ENCODE data around the gene DSG1. TPM values are rescaled to one million over a fixed set of nuclear protein-coding genes. Genes with fewer than 3 reads are reported as not detected.

Gene DSG1
- total and polyA plus RNA-seq, 4 donors = not detected

DNA sequence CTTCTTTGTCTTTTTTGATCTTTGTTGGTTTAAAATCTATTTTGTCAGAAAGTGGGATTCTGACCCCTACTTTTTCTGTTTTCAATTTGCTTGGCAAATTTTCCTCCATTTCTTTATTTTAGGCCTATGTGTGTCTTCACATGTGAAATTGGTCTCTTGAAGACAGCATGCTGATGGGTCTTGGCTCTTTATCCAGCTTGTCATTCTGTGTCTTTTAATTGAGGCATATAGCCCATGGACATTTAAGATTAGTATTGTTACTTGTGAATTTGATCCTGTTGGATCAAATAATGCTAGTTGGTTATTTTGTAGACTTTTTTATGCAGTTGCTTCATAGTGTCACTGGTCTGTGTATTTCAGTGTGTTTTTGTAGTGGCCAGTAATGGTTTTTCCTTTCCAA lies 26.3 kb upstream of the DSG1 start:
- no peak overlapping the region for H3K4me3 ChIP-seq
- no peak for ATAC-seq (ENCODE audit: insufficient read depth, low FRiP score)

DNA sequence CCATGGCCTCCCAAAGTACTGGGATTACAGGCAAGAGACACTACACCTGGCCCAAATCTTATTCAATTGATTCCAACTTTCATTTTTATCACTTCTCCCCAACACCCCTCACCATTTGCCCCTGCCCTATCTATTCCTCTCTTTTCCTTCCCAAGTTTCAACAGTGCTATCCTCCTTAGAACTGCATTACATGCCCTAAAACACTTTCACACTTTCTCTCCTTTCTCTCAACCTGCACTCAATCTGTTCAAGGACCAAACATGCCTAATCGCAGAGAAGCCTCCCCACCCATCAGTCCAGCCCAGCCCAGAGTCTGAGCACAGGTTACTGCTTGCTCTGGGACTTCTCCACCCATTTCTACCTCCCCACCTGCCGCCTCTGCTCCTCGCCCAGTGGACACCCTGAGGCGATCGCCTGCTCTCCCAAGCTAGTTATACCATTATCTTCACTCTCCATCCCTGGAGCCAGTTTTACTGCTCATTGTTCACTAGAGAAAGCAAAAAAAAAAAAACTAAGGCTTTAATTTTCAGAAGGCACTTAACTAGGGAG lies 23.7 kb upstream of the DSG1 start:
- no peaks in the 10 kb centered on the region for H3K4me1 ChIP-seq (ENCODE audit: control insufficient read depth in 5 of 5, insufficient read depth in 5 of 5, low read length in 5 of 5)
- DNase-seq (no peak), ATAC-seq (ENCODE audit: insufficient read depth, low FRiP score) (no peak)
- H3K36me3 ChIP-seq (ENCODE audit: control insufficient read depth in 4 of 4, insufficient read depth in 4 of 4, low read length in 4 of 4) = no peaks in the 10 kb centered on the region
- H3K27ac ChIP-seq (ENCODE audit: low read depth in 1 of 2, low read length in 1 of 2) = no peak overlapping the region
- H3K27me3 ChIP-seq (ENCODE audit: control insufficient read depth in 3 of 3, insufficient read depth in 3 of 3, low read length in 2 of 3) = no peaks in the 10 kb centered on the region
- no peak overlapping the region for H3K9ac ChIP-seq (ENCODE audit: insufficient read depth in 1 of 2, low read length in 2 of 2)
- 87 to 91% methylated on average over 5 of the region's 5 CpGs for WGBS, 2 donors
- H3K4me3 ChIP-seq = no peak overlapping the region
- peaks cover 0 to 9% (median 3%) of the 10 kb centered on the region in 4 donors for H3K9me3 ChIP-seq (ENCODE audit: control insufficient read depth in 4 of 4, insufficient read depth in 3 of 4, low read length in 3 of 4)
- TF ChIP-seq, protein P1, sequence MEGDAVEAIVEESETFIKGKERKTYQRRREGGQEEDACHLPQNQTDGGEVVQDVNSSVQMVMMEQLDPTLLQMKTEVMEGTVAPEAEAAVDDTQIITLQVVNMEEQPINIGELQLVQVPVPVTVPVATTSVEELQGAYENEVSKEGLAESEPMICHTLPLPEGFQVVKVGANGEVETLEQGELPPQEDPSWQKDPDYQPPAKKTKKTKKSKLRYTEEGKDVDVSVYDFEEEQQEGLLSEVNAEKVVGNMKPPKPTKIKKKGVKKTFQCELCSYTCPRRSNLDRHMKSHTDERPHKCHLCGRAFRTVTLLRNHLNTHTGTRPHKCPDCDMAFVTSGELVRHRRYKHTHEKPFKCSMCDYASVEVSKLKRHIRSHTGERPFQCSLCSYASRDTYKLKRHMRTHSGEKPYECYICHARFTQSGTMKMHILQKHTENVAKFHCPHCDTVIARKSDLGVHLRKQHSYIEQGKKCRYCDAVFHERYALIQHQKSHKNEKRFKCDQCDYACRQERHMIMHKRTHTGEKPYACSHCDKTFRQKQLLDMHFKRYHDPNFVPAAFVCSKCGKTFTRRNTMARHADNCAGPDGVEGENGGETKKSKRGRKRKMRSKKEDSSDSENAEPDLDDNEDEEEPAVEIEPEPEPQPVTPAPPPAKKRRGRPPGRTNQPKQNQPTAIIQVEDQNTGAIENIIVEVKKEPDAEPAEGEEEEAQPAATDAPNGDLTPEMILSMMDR (IDR thresholded peaks at IDR 0.05; ENCODE audit: control extremely low read depth, extremely low read depth) = no peak

More for the DNA sequence above, 26.3 kb upstream of the DSG1 start:
- no peaks in the 10 kb centered on the region for H3K4me1 ChIP-seq (ENCODE audit: control insufficient read depth in 5 of 5, insufficient read depth in 5 of 5, low read length in 5 of 5)
- no peaks in the 10 kb centered on the region for H3K27me3 ChIP-seq (ENCODE audit: control insufficient read depth in 3 of 3, insufficient read depth in 3 of 3, low read length in 2 of 3)
- H3K9me3 ChIP-seq (ENCODE audit: control insufficient read depth in 4 of 4, insufficient read depth in 3 of 4, low read length in 3 of 4) = peaks cover 0 to 9% (median 2%) of the 10 kb centered on the region in 4 donors
- TF ChIP-seq, protein P1 (IDR thresholded peaks at IDR 0.05; ENCODE audit: control extremely low read depth, extremely low read depth) = no peak
- H3K9ac ChIP-seq (ENCODE audit: insufficient read depth in 1 of 2, low read length in 2 of 2) = no peak overlapping the region
- H3K27ac ChIP-seq (ENCODE audit: low read depth in 1 of 2, low read length in 1 of 2) = no peak overlapping the region
- DNase-seq = no peak
- H3K36me3 ChIP-seq (ENCODE audit: control insufficient read depth in 4 of 4, insufficient read depth in 4 of 4, low read length in 4 of 4) = no peaks in the 10 kb centered on the region

DNA sequence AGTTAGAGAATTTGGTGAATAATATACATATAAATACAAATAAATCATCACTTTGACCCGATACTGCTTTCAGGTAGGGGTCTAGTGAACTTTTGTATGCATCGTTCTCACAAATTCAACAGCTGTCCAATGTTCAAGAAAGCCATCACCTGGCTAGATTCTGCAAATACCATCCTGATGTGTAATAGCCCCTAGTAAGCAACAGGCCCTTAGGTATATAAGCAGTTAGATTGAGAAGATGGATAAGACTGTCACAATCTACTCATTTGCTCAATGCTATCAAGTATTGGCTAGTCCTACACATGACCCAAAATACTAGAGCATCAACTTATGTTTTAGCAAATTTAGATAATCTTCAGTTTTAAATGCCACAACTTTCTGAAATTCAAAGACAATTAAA lies 20.7 kb upstream of the DSG1 start:
- Histone ChIP-seq H3K9me3 (ENCODE audit: control insufficient read depth in 4 of 4, insufficient read depth in 3 of 4, low read length in 3 of 4) (peaks cover 0 to 2% (median under 1%) of the 10 kb centered on the region in 4 donors), H3K36me3 (ENCODE audit: control insufficient read depth in 4 of 4, insufficient read depth in 4 of 4, low read length in 4 of 4) (no peaks in the 10 kb centered on the region), H3K27ac (ENCODE audit: low read depth in 1 of 2, low read length in 1 of 2) (no peak overlapping the region), H3K9ac (ENCODE audit: insufficient read depth in 1 of 2, low read length in 2 of 2) (no peak overlapping the region), H3K27me3 (ENCODE audit: control insufficient read depth in 3 of 3, insufficient read depth in 3 of 3, low read length in 2 of 3) (no peaks in the 10 kb centered on the region), H3K4me3 (no peak overlapping the region), H3K4me1 (ENCODE audit: control insufficient read depth in 5 of 5, insufficient read depth in 5 of 5, low read length in 5 of 5) (peaks cover 0 to 2% (median 0%) of the 10 kb centered on the region in 5 donors)
- 90 to 97% methylated on average over 2 of the region's 2 CpGs for WGBS, 2 donors
- TF ChIP-seq, protein P1 (IDR thresholded peaks at IDR 0.05; ENCODE audit: control extremely low read depth, extremely low read depth) = no peak
- no peak for ATAC-seq (ENCODE audit: insufficient read depth, low FRiP score)
- no peak for DNase-seq

DNA sequence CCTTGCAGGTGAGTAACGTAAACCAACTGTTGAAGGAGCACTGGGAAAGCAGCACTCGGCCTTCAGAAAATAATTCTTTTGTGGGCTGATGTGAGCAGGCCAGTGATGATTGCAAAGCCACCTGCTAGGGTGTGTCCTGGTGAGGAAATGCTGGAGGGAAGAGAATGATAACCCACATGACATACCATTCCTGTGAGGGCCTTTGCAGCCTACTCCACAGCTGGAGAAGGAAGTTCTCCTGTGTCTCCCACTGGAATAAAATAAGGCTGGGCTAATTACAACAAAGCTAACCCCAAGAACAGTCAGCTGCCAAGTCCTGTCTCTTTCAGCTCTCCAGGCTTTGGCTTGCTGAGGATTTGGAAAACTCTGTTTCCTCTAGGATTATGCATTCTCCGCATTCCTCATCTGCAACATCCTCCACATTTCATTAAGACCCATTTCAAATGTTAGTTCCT lies 16.7 kb upstream of the DSG1 start:
- DNase-seq = peak in 2 of 3 donors; percentile 3 to 8

More for the DNA sequence above, 16.7 kb upstream of the DSG1 start:
- H3K9me3 ChIP-seq (ENCODE audit: control insufficient read depth in 4 of 4, insufficient read depth in 3 of 4, low read length in 3 of 4) = peaks cover 0 to 2% (median 0%) of the 10 kb centered on the region in 4 donors
- 78 to 83% methylated on average over 3 of the region's 3 CpGs for WGBS, 2 donors
- no peak for ATAC-seq (ENCODE audit: insufficient read depth, low FRiP score)
- no peak overlapping the region for H3K4me3 ChIP-seq
- TF ChIP-seq, protein P1 (IDR thresholded peaks at IDR 0.05; ENCODE audit: control extremely low read depth, extremely low read depth) = no peak
- no peak overlapping the region for H3K27ac ChIP-seq (ENCODE audit: low read depth in 1 of 2, low read length in 1 of 2)
- peaks cover 0 to 2% (median 0%) of the 10 kb centered on the region in 5 donors for H3K4me1 ChIP-seq (ENCODE audit: control insufficient read depth in 5 of 5, insufficient read depth in 5 of 5, low read length in 5 of 5)
- no peaks in the 10 kb centered on the region for H3K36me3 ChIP-seq (ENCODE audit: control insufficient read depth in 4 of 4, insufficient read depth in 4 of 4, low read length in 4 of 4)
- no peak overlapping the region for H3K9ac ChIP-seq (ENCODE audit: insufficient read depth in 1 of 2, low read length in 2 of 2)
- H3K27me3 ChIP-seq (ENCODE audit: control insufficient read depth in 3 of 3, insufficient read depth in 3 of 3, low read length in 2 of 3) = no peaks in the 10 kb centered on the region
